Measurements from ENCODE around the gene RNASEH1.

DNA sequence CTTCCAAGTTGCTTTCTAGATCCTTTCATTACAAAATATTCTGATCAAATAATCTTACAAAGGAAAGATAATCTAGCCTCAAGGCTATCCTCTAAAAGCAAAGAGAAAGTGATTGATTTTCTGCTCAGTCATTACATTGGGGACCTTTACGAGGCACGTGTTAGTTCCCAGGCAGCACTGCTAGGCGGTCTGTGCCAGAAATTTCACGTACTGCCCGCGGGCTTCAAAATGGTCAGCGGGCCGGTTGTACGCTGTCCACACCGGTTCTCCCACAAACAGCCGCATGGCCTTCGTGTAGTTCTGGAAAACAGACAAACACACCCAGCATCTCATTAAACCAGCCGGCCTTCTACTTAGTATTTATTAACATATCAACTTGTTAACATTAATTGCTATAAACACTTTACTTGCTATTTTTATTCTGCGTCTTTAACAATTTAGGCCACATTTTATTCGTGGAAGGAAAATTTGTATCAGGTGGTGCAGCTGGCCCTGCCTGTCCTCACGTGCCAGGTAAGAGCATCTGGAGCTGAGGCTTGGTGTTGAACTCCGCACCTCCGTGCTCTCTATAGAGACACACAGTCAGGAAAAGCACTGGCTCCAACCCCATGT, 59.2 kb downstream of the RNASEH1 start:
- TF ChIP-seq, protein P1, sequence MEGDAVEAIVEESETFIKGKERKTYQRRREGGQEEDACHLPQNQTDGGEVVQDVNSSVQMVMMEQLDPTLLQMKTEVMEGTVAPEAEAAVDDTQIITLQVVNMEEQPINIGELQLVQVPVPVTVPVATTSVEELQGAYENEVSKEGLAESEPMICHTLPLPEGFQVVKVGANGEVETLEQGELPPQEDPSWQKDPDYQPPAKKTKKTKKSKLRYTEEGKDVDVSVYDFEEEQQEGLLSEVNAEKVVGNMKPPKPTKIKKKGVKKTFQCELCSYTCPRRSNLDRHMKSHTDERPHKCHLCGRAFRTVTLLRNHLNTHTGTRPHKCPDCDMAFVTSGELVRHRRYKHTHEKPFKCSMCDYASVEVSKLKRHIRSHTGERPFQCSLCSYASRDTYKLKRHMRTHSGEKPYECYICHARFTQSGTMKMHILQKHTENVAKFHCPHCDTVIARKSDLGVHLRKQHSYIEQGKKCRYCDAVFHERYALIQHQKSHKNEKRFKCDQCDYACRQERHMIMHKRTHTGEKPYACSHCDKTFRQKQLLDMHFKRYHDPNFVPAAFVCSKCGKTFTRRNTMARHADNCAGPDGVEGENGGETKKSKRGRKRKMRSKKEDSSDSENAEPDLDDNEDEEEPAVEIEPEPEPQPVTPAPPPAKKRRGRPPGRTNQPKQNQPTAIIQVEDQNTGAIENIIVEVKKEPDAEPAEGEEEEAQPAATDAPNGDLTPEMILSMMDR (conservative IDR thresholded peaks at IDR 0.05 in 1 of 2, IDR thresholded peaks at IDR 0.05 in 1 of 2; ENCODE audit: low read depth in 1 of 2, low read length in 2 of 2) = no peak
- no peak for TF ChIP-seq EZH2 (IDR thresholded peaks at IDR 0.05; ENCODE audit: low read length, missing control alignments)

Measured in fibroblast of lung (primary cell).